Thymus (tissue), 11 donors: ENCODE measurements around the gene STRAP. TPM values are rescaled to one million over a fixed set of nuclear protein-coding genes. Genes with fewer than 3 reads are reported as not detected.
"Not testable (repeated sequence)": the region's sequence is repeated elsewhere in the genome, so short reads cannot be mapped to it uniquely, and the experiment has no call there.

ENCODE experiments used
- DNase-seq, 9 donors: peaks; one replicate each; pipeline ENCODE4 v3.0.0-alpha.2; 2013; ENCODE audit warnings: low spot score in 9 of 9, low read depth in 6 of 9, missing footprints in 1 of 9
- H3K27ac ChIP-seq, 2 donors: one replicate each; pipeline ENCODE4 v1.5.1; 2013; ENCODE audit warnings: control low read depth in 1 of 2, low read depth in 1 of 2, low read length in 1 of 2, mild to moderate bottlenecking in 1 of 2, moderate library complexity in 1 of 2
- H3K27me3 ChIP-seq, 2 donors: one replicate each; pipeline ENCODE4 v1.5.1; 2013; ENCODE audit warnings: low read length in 1 of 2; ENCODE audit not compliant: control insufficient read depth in 2 of 2, insufficient read depth in 1 of 2
- H3K36me3 ChIP-seq, 2 donors: one replicate each; pipeline ENCODE4 v1.5.1; 2013; ENCODE audit warnings: low read length in 1 of 2, mild to moderate bottlenecking in 1 of 2, moderate library complexity in 1 of 2; ENCODE audit not compliant: control insufficient read depth in 2 of 2, insufficient read depth in 2 of 2
- H3K4me1 ChIP-seq, 2 donors: one replicate each; pipeline ENCODE4 v1.5.1; 2013; ENCODE audit warnings: low read length in 2 of 2; ENCODE audit not compliant: control insufficient read depth in 2 of 2, insufficient read depth in 2 of 2
- H3K4me3 ChIP-seq, 2 donors: one replicate each; pipeline ENCODE4 v1.5.1; 2013; ENCODE audit warnings: low read length in 2 of 2, control low read depth in 1 of 2, mild to moderate bottlenecking in 1 of 2
- H3K9me3 ChIP-seq, 2 donors: one replicate each; pipeline ENCODE4 v1.5.1; 2013; ENCODE audit warnings: low read length in 1 of 2, mild to moderate bottlenecking in 1 of 2; ENCODE audit not compliant: control insufficient read depth in 2 of 2, insufficient read depth in 1 of 2
- WGBS: extraction: QIAGEN DNeasy Blood & Tissue Kit; methylation state at CpG from one replicate; pipeline ENCODE4 v1.1.7; 2013; 5-methylcytosine and 5-hydroxymethylcytosine counted together
- polyA plus RNA-seq: library from polyadenylated mRNA; stranded (reverse); fragments of 200-250 nt; gene quantifications from one replicate; pipeline ENCODE4 v1.2.3, GENCODE V29; 2013
- total RNA-seq: library from RNA; stranded (reverse); fragments of 120-200 nt; gene quantifications from one replicate; pipeline ENCODE4 v1.2.4, GENCODE V29; 2013
- donor health status: healthy.

STRAP gene
- total and polyA plus RNA-seq, 2 donors, result 48.1 to 121 TPM

GRCh38 chr12:15859116-15859515 lies 23.1 kb upstream of the STRAP start:
- H3K27ac ChIP-seq, result no peak overlapping the region
- H3K9me3 ChIP-seq, result no peaks in the 10 kb centered on the region
- H3K4me3 ChIP-seq, result no peak overlapping the region
- WGBS, result 97% methylated on average over 4 of the region's 4 CpGs
- no peak for DNase-seq
- H3K27me3 ChIP-seq, result no peaks in the 10 kb centered on the region
- H3K4me1 ChIP-seq, result no peaks in the 10 kb centered on the region
- no peaks in the 10 kb centered on the region for H3K36me3 ChIP-seq

GRCh38 chr12:15861404-15861803 lies 20.8 kb upstream of the STRAP start:
- no peaks in the 10 kb centered on the region for H3K36me3 ChIP-seq
- no peak overlapping the region for H3K4me3 ChIP-seq
- no peaks in the 10 kb centered on the region for H3K4me1 ChIP-seq
- 17% methylated on average over 1 of the region's 1 CpG for WGBS
- DNase-seq, result no peak
- H3K27ac ChIP-seq, result no peak overlapping the region
- H3K27me3 ChIP-seq, result no peaks in the 10 kb centered on the region
- no peaks in the 10 kb centered on the region for H3K9me3 ChIP-seq

- no peak overlapping the region for H3K27ac ChIP-seq
- no peak for DNase-seq
- H3K9me3 ChIP-seq, result no peaks in the 10 kb centered on the region
- no peaks in the 10 kb centered on the region for H3K27me3 ChIP-seq
- no peaks in the 10 kb centered on the region for H3K4me1 ChIP-seq
- 99% methylated on average over 1 of the region's 1 CpG for WGBS
- no peak overlapping the region for H3K4me3 ChIP-seq
- H3K36me3 ChIP-seq, result no peaks in the 10 kb centered on the region
These were observed 19.3 kb upstream of the STRAP start for GRCh38 chr12:15862840-15863239.

- H3K4me3 ChIP-seq, result no peak overlapping the region
- no peaks in the 10 kb centered on the region for H3K9me3 ChIP-seq
- no peaks in the 10 kb centered on the region for H3K36me3 ChIP-seq
- no peaks in the 10 kb centered on the region for H3K4me1 ChIP-seq
- H3K27ac ChIP-seq, result no peak overlapping the region
- no peak for DNase-seq
- H3K27me3 ChIP-seq, result no peaks in the 10 kb centered on the region
- WGBS, result 93% methylated on average over 9 of the region's 9 CpGs
These were observed 18.8 kb upstream of the STRAP start for GRCh38 chr12:15863372-15863771.

GRCh38 chr12:15863984-15864383 lies 18.2 kb upstream of the STRAP start:
- Histone ChIP-seq H3K27me3 (no peaks in the 10 kb centered on the region), H3K27ac (no peak overlapping the region), H3K4me1 (no peaks in the 10 kb centered on the region), H3K4me3 (no peak overlapping the region), H3K9me3 (no peaks in the 10 kb centered on the region), H3K36me3 (no peaks in the 10 kb centered on the region)
- WGBS, result 18% methylated on average over 6 of the region's 6 CpGs
- no peak for DNase-seq

GRCh38 chr12:15868186-15868585 lies 14.0 kb upstream of the STRAP start:
- Histone ChIP-seq H3K4me3 (no peak overlapping the region), H3K27ac (no peak overlapping the region), H3K9me3 (no peaks in the 10 kb centered on the region), H3K27me3 (no peaks in the 10 kb centered on the region), H3K4me1 (no peaks in the 10 kb centered on the region), H3K36me3 (no peaks in the 10 kb centered on the region)
- WGBS, result 98% methylated on average over 3 of the region's 3 CpGs
- no peak for DNase-seq

- 99% methylated on average over 4 of the region's 4 CpGs for WGBS
- Histone ChIP-seq H3K36me3 (no peaks in the 10 kb centered on the region), H3K9me3 (no peaks in the 10 kb centered on the region), H3K27me3 (no peaks in the 10 kb centered on the region), H3K4me3 (no peak overlapping the region), H3K27ac (no peak overlapping the region), H3K4me1 (no peaks in the 10 kb centered on the region)
- no peak for DNase-seq
These were observed 8.6 kb upstream of the STRAP start for GRCh38 chr12:15873556-15873955.

GRCh38 chr12:15874556-15875145 lies 7.5 kb upstream of the STRAP start:
- not testable (repeated sequence) for H3K27ac ChIP-seq, H3K4me3 ChIP-seq, DNase-seq, H3K4me1 ChIP-seq, H3K36me3 ChIP-seq, H3K27me3 ChIP-seq, H3K9me3 ChIP-seq
- 98% methylated on average over 20 of the region's 20 CpGs for WGBS

- DNase-seq, result no peak
- WGBS, result 95% methylated on average over 1 of the region's 1 CpG
These were observed 6.3 kb upstream of the STRAP start for GRCh38 chr12:15875863-15876262.

GRCh38 chr12:15879413-15879812 lies 2.8 kb upstream of the STRAP start:
- peaks cover 0 to 3% of the 10 kb centered on the region in 2 donors for H3K36me3 ChIP-seq
- H3K27me3 ChIP-seq, result no peaks in the 10 kb centered on the region
- no peak for DNase-seq
- 100% methylated on average over 3 of the region's 3 CpGs for WGBS
- no peaks in the 10 kb centered on the region for H3K9me3 ChIP-seq
- H3K4me3 ChIP-seq, result no peak overlapping the region
- H3K4me1 ChIP-seq, result peaks cover 8 to 9% of the 10 kb centered on the region in 2 donors
- no peak overlapping the region for H3K27ac ChIP-seq

More at GRCh38 chr12:15875863-15876262, 6.3 kb upstream of the STRAP start:
- H3K4me3 ChIP-seq, result no peak overlapping the region
- no peaks in the 10 kb centered on the region for H3K27me3 ChIP-seq
- H3K36me3 ChIP-seq, result no peaks in the 10 kb centered on the region
- H3K9me3 ChIP-seq, result no peaks in the 10 kb centered on the region
- H3K4me1 ChIP-seq, result no peaks in the 10 kb centered on the region
- H3K27ac ChIP-seq, result no peak overlapping the region
